GM12875 (cell line): ENCODE measurements around the gene RGS3.

Source experiments
- H3K4me3 ChIP-seq: one replicate; pipeline ENCODE4 v1.5.1; 2011; ENCODE audit warnings: low read depth, low read length, control low read depth
- TF ChIP-seq, protein P1 (sequence below): IDR thresholded peaks from 2 replicates; pipeline ENCODE4 v1.5.1; 2011; ENCODE audit warnings: low read depth, mild to moderate bottlenecking, control low read depth, inconsistent platforms, low read length, moderate library complexity, borderline replicate concordance; ENCODE audit not compliant: insufficient read depth

The RGS3 gene

GRCh38 chr9:113467183-113467582 is 3.7 kb downstream of the RGS3 start:
- TF ChIP-seq, protein P1, sequence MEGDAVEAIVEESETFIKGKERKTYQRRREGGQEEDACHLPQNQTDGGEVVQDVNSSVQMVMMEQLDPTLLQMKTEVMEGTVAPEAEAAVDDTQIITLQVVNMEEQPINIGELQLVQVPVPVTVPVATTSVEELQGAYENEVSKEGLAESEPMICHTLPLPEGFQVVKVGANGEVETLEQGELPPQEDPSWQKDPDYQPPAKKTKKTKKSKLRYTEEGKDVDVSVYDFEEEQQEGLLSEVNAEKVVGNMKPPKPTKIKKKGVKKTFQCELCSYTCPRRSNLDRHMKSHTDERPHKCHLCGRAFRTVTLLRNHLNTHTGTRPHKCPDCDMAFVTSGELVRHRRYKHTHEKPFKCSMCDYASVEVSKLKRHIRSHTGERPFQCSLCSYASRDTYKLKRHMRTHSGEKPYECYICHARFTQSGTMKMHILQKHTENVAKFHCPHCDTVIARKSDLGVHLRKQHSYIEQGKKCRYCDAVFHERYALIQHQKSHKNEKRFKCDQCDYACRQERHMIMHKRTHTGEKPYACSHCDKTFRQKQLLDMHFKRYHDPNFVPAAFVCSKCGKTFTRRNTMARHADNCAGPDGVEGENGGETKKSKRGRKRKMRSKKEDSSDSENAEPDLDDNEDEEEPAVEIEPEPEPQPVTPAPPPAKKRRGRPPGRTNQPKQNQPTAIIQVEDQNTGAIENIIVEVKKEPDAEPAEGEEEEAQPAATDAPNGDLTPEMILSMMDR = no peak
- H3K4me3 ChIP-seq = no peak overlapping the region

GRCh38 chr9:113468716-113469448 is 5.4 kb downstream of the RGS3 start:
- H3K4me3 ChIP-seq = no peak overlapping the region
- TF ChIP-seq, protein P1 = no peak

DNA sequence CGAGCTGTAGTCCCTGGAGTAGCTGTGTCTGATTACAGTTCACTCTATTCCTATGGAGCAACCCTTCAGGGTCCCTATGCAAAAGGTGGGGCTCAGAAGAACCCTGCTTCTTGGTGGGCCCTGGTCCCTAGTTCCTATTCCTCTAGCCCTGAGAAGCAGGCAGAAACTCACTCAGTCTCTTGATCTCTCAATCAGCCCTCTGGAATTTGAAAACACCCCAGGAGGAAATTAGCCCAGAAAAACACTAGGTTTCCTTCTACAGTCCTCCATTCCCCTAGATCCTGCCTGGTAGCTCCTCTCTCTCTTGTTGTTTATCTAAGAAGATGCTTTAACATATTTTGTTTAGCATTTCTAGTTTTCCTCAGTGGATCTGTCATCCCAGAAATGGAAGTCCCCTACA is 7.6 kb downstream of the RGS3 start:
- TF ChIP-seq, protein P1 = no peak
- H3K4me3 ChIP-seq = no peak overlapping the region

GRCh38 chr9:113471566-113471965 is 8.0 kb downstream of the RGS3 start:
- TF ChIP-seq, protein P1 = no peak
- no peak overlapping the region for H3K4me3 ChIP-seq

- no peak overlapping the region for H3K4me3 ChIP-seq
- TF ChIP-seq, protein P1 = no peak
Measured at GRCh38 chr9:113472199-113472598, 8.7 kb downstream of the RGS3 start.

DNA sequence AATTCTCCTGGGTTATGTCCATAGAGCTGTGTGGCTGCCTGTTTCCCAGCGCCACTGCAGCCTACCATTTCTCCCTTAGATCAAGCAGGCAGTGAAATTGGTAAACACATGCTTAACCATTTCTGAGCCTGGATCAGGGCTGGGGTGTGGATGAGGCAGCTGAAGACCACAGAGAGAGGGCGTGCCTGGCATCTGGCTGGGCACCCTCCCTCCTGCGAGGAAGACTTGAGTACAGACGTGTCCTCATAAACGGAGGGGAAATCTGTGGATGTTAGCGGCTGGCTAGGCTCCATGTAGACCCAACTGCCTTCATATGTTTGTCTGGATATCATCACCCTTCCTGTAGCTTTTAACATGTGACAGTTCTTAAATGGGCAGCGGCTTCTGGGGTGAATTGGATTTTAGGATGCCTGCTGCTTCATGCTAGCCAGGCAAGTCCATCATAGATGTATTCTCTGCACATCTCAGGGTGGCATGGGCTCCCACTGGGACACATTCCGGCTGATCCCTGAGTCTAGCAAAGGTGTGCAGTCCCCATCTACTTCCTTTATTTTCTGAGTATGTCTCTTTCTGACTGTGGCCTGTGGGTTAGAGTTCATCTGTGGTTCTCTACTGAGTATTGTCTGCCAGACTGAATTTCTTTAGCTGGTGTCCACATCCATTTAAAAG is 11.0 kb downstream of the RGS3 start:
- no peak overlapping the region for H3K4me3 ChIP-seq
- TF ChIP-seq, protein P1 = no peak

- TF ChIP-seq, protein P1 = no peak
- H3K4me3 ChIP-seq = no peak overlapping the region
Measured at GRCh38 chr9:113475031-113475430, 11.5 kb downstream of the RGS3 start.
